ENCODE measurements around the gene C1orf141.

- TF ChIP-seq EZH2phosphoT487 (IDR thresholded peaks at IDR 0.05; ENCODE audit: insufficient read depth, low read depth) (no peak), EZH2 (IDR thresholded peaks at IDR 0.05; ENCODE audit: insufficient read depth, poor library complexity, severe bottlenecking) (no peak)
Observed at GRCh38 chr1:67053535-67053784, 81.3 kb downstream of the C1orf141 start.
